Measurements from ENCODE around the gene NOTCH3. TPM values are rescaled to one million over a fixed set of nuclear protein-coding genes. Genes with fewer than 3 reads are reported as not detected.

The NOTCH3 gene
- total and polyA plus RNA-seq, 4 donors, result 0.49 to 3.7 (median 2.9) TPM

DNA sequence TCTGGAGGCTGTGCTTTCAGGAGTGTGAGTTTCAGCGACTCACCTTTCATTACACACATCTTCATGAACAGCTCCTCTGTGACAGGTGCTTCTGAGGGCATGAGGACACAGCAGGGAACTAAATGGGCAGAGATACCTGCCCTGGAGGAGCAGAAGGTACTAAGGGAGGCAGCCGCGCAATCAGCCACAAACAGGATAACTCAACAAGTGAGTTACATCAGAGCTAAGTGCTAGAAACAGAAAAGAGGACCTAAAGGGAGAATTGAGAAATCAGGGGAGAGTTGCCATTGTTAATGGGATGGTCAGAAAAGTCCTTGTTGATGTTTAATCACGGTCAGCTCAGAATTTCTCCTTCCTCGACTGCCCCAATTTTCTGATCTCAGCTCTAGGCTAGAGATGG lies 51.1 kb downstream of the NOTCH3 start:
- Histone ChIP-seq H3K4me3 (ENCODE audit: low read depth in 1 of 3, low read length in 3 of 3) (no peak overlapping the region), H3K9me3 (ENCODE audit: control insufficient read depth in 4 of 4, low read length in 3 of 4) (peaks cover 0 to 8% (median 1%) of the 10 kb centered on the region in 4 donors), H3K9ac (ENCODE audit: low read depth in 1 of 2, low read length in 2 of 2) (no peak overlapping the region), H3K36me3 (ENCODE audit: control insufficient read depth in 4 of 4, insufficient read depth in 3 of 4, low read depth in 1 of 4, low read length in 3 of 4) (no peaks in the 10 kb centered on the region), H3K27ac (ENCODE audit: low read depth in 1 of 2, low read length in 2 of 2) (no peak overlapping the region), H3K4me1 (ENCODE audit: control insufficient read depth in 4 of 4, insufficient read depth in 4 of 4, low read length in 3 of 4) (no peaks in the 10 kb centered on the region), H3K27me3 (ENCODE audit: control insufficient read depth in 4 of 4, insufficient read depth in 4 of 4, low read length in 3 of 4) (peaks cover 0 to 2% (median 0%) of the 10 kb centered on the region in 4 donors)
- WGBS, result 67% methylated on average over 5 of the region's 5 CpGs
- DNase-seq (ENCODE audit: low spot score), result no peak
- TF ChIP-seq EGR1 (IDR thresholded peaks at IDR 0.05; ENCODE audit: low read depth in 2 of 2) (no peak), RXRA (IDR thresholded peaks at IDR 0.05) (no peak), TAF1 (conservative IDR thresholded peaks at IDR 0.05) (no peak), NR2F2 (IDR thresholded peaks at IDR 0.05) (no peak), YY1 (IDR thresholded peaks at IDR 0.05) (no peak), HNF4G (IDR thresholded peaks at IDR 0.05) (no peak), RAD21 (IDR thresholded peaks at IDR 0.05) (no peak), JUND (IDR thresholded peaks at IDR 0.05) (no peak), GABPA (IDR thresholded peaks at IDR 0.05 in 1 of 2, conservative IDR thresholded peaks at IDR 0.05 in 1 of 2) (no peak), SP1 (IDR thresholded peaks at IDR 0.05) (no peak), FOXA1 (IDR thresholded peaks at IDR 0.05) (no peak), FOXA2 (IDR thresholded peaks at IDR 0.05) (no peak), HNF4A (conservative IDR thresholded peaks at IDR 0.05) (no peak)
- TF ChIP-seq, protein P1, sequence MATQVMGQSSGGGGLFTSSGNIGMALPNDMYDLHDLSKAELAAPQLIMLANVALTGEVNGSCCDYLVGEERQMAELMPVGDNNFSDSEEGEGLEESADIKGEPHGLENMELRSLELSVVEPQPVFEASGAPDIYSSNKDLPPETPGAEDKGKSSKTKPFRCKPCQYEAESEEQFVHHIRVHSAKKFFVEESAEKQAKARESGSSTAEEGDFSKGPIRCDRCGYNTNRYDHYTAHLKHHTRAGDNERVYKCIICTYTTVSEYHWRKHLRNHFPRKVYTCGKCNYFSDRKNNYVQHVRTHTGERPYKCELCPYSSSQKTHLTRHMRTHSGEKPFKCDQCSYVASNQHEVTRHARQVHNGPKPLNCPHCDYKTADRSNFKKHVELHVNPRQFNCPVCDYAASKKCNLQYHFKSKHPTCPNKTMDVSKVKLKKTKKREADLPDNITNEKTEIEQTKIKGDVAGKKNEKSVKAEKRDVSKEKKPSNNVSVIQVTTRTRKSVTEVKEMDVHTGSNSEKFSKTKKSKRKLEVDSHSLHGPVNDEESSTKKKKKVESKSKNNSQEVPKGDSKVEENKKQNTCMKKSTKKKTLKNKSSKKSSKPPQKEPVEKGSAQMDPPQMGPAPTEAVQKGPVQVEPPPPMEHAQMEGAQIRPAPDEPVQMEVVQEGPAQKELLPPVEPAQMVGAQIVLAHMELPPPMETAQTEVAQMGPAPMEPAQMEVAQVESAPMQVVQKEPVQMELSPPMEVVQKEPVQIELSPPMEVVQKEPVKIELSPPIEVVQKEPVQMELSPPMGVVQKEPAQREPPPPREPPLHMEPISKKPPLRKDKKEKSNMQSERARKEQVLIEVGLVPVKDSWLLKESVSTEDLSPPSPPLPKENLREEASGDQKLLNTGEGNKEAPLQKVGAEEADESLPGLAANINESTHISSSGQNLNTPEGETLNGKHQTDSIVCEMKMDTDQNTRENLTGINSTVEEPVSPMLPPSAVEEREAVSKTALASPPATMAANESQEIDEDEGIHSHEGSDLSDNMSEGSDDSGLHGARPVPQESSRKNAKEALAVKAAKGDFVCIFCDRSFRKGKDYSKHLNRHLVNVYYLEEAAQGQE (IDR thresholded peaks at IDR 0.05), result no peak
- TF ChIP-seq, protein P2, sequence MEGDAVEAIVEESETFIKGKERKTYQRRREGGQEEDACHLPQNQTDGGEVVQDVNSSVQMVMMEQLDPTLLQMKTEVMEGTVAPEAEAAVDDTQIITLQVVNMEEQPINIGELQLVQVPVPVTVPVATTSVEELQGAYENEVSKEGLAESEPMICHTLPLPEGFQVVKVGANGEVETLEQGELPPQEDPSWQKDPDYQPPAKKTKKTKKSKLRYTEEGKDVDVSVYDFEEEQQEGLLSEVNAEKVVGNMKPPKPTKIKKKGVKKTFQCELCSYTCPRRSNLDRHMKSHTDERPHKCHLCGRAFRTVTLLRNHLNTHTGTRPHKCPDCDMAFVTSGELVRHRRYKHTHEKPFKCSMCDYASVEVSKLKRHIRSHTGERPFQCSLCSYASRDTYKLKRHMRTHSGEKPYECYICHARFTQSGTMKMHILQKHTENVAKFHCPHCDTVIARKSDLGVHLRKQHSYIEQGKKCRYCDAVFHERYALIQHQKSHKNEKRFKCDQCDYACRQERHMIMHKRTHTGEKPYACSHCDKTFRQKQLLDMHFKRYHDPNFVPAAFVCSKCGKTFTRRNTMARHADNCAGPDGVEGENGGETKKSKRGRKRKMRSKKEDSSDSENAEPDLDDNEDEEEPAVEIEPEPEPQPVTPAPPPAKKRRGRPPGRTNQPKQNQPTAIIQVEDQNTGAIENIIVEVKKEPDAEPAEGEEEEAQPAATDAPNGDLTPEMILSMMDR (IDR thresholded peaks at IDR 0.05; ENCODE audit: low read depth, low read length, missing input control), result no peak
- TF ChIP-seq, protein P3, sequence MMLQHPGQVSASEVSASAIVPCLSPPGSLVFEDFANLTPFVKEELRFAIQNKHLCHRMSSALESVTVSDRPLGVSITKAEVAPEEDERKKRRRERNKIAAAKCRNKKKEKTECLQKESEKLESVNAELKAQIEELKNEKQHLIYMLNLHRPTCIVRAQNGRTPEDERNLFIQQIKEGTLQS (IDR thresholded peaks at IDR 0.05), result no peak
- TF ChIP-seq, protein P4, sequence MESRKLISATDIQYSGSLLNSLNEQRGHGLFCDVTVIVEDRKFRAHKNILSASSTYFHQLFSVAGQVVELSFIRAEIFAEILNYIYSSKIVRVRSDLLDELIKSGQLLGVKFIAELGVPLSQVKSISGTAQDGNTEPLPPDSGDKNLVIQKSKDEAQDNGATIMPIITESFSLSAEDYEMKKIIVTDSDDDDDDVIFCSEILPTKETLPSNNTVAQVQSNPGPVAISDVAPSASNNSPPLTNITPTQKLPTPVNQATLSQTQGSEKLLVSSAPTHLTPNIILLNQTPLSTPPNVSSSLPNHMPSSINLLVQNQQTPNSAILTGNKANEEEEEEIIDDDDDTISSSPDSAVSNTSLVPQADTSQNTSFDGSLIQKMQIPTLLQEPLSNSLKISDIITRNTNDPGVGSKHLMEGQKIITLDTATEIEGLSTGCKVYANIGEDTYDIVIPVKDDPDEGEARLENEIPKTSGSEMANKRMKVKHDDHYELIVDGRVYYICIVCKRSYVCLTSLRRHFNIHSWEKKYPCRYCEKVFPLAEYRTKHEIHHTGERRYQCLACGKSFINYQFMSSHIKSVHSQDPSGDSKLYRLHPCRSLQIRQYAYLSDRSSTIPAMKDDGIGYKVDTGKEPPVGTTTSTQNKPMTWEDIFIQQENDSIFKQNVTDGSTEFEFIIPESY (IDR thresholded peaks at IDR 0.05), result no peak
- TF ChIP-seq, protein P5, sequence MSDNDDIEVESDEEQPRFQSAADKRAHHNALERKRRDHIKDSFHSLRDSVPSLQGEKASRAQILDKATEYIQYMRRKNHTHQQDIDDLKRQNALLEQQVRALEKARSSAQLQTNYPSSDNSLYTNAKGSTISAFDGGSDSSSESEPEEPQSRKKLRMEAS (IDR thresholded peaks at IDR 0.05), result no peak

All from liver (tissue), 9 donors.